RCC 7860 (cell line): ENCODE measurements around the gene SCFD2.

Experiments
- DNase-seq: peaks from one replicate; pipeline ENCODE4 v3.0.0-alpha.2; 2015; ENCODE audit warnings: low spot score
- FAIRE-seq: peaks from 2 replicates; lab custom pipeline; 2012; peaks lifted over from hg19 to GRCh38; lab: Jason Lieb, UNC

The SCFD2 gene

GRCh38 chr4:52870225-52870624 lies 495.6 kb downstream of the SCFD2 start:
- FAIRE-seq (no peak), DNase-seq (no peak)

- no peak for FAIRE-seq
These were observed 496.2 kb downstream of the SCFD2 start for GRCh38 chr4:52869656-52870055.

GRCh38 chr4:52869196-52869595 lies 496.7 kb downstream of the SCFD2 start:
- FAIRE-seq (no peak), DNase-seq (no peak)

More at GRCh38 chr4:52869656-52870055, 496.2 kb downstream of the SCFD2 start:
- no peak for DNase-seq

- DNase-seq: no peak
These were observed 497.7 kb downstream of the SCFD2 start for GRCh38 chr4:52868133-52868532.

GRCh38 chr4:52867163-52867562 lies 498.7 kb downstream of the SCFD2 start:
- no peak for FAIRE-seq
- DNase-seq: no peak

More at GRCh38 chr4:52868133-52868532, 497.7 kb downstream of the SCFD2 start:
- FAIRE-seq: no peak

- DNase-seq (no peak), FAIRE-seq (no peak)
These were observed 499.1 kb downstream of the SCFD2 start for GRCh38 chr4:52866734-52867133.

- DNase-seq: no peak
- no peak for FAIRE-seq
These were observed 500.6 kb downstream of the SCFD2 start for GRCh38 chr4:52865300-52865699.

GRCh38 chr4:52864793-52865192 lies 501.1 kb downstream of the SCFD2 start:
- DNase-seq: no peak
- FAIRE-seq: no peak

GRCh38 chr4:52863324-52863723 lies 502.5 kb downstream of the SCFD2 start:
- FAIRE-seq (no peak), DNase-seq (no peak)

- no peak for DNase-seq
- FAIRE-seq: no peak
These were observed 503.2 kb downstream of the SCFD2 start for GRCh38 chr4:52862639-52863161.

GRCh38 chr4:52861879-52862616 lies 503.8 kb downstream of the SCFD2 start, which contains the start of gene RASL11B:
Gene RASL11B, plus strand, starts transcription at chr4:52862317. Its CDS starts 191 bp downstream, at chr4:52862508.
- FAIRE-seq (no peak), DNase-seq (no peak)

GRCh38 chr4:52861171-52861823 lies 504.6 kb downstream of the SCFD2 start:
- FAIRE-seq (no peak), DNase-seq (no peak)

GRCh38 chr4:52860361-52860760 lies 505.5 kb downstream of the SCFD2 start:
- DNase-seq (no peak), FAIRE-seq (no peak)

GRCh38 chr4:52856801-52857200 lies 509.1 kb downstream of the SCFD2 start:
- no peak for FAIRE-seq
- no peak for DNase-seq

GRCh38 chr4:52853351-52853750 lies 512.5 kb downstream of the SCFD2 start:
- DNase-seq (no peak), FAIRE-seq (no peak)

GRCh38 chr4:52852711-52853110 lies 513.1 kb downstream of the SCFD2 start:
- DNase-seq (no peak), FAIRE-seq (no peak)

- no peak for DNase-seq
- FAIRE-seq: no peak
These were observed 513.8 kb downstream of the SCFD2 start for GRCh38 chr4:52852041-52852440.

GRCh38 chr4:52850406-52851124 lies 515.3 kb downstream of the SCFD2 start:
- FAIRE-seq: no peak
- no peak for DNase-seq

- FAIRE-seq (peak; percentile 22), DNase-seq (no peak)
These were observed 517.6 kb downstream of the SCFD2 start for GRCh38 chr4:52848254-52848653.

- DNase-seq (no peak), FAIRE-seq (no peak)
These were observed 519.4 kb downstream of the SCFD2 start for GRCh38 chr4:52846502-52846901.

GRCh38 chr4:52844596-52844995 lies 521.3 kb downstream of the SCFD2 start:
- no peak for FAIRE-seq
- no peak for DNase-seq
